Measurements from ENCODE around the gene PNMA8B.

- TF ChIP-seq CTCF (IDR thresholded peaks at IDR 0.05) (no peak), POLR2A (IDR thresholded peaks at IDR 0.05) (no peak)
These were observed 14.3 kb downstream of the PNMA8B start for GRCh38 chr19:46481223-46481848.
